ENCODE measurements around the gene GTF2A2. TPM values are rescaled to one million over a fixed set of nuclear protein-coding genes. Genes with fewer than 3 reads are reported as not detected.
A peak's percentile ranks its signal among the peaks of the same experiment; 100 is the strongest.

GTF2A2 gene
- total RNA-seq, 1 donor from 2014 or later, result 125 TPM

GRCh38 chr15:59668556-59668955 lies 11.2 kb upstream of the GTF2A2 start:
- Mint-ChIP-seq H3K9me3 (no peaks in the 10 kb centered on the region), H3K27me3 (ENCODE audit: low read depth) (no peaks in the 10 kb centered on the region), H3K36me3 (ENCODE audit: low read depth) (peaks cover 6% of the 10 kb centered on the region), H3K4me1 (no peaks in the 10 kb centered on the region), H3K4me3 (no peak overlapping the region), H3K27ac (ENCODE audit: unreplicated experiment) (no peak overlapping the region)
- no peak for DNase-seq (ENCODE audit: low read depth, low spot score)
- TF ChIP-seq CTCF (conservative IDR thresholded peaks at IDR 0.05), result no peak

GRCh38 chr15:59662260-59662659 lies 4.9 kb upstream of the GTF2A2 start:
- H3K27me3 Mint-ChIP-seq (ENCODE audit: low read depth), result no peaks in the 10 kb centered on the region
- H3K9me3 Mint-ChIP-seq, result no peaks in the 10 kb centered on the region
- peaks cover 4% of the 10 kb centered on the region for H3K36me3 Mint-ChIP-seq (ENCODE audit: low read depth)
- H3K27ac Mint-ChIP-seq (ENCODE audit: unreplicated experiment), result no peak overlapping the region
- no peak for TF ChIP-seq CTCF (conservative IDR thresholded peaks at IDR 0.05)
- no peak for DNase-seq (ENCODE audit: low read depth, low spot score)
- H3K4me1 Mint-ChIP-seq, result peaks cover 3% of the 10 kb centered on the region
- no peak overlapping the region for H3K4me3 Mint-ChIP-seq

GRCh38 chr15:59659366-59659765 lies 2.1 kb upstream of the GTF2A2 start:
- no peak for TF ChIP-seq CTCF (conservative IDR thresholded peaks at IDR 0.05)
- Mint-ChIP-seq H3K27me3 (ENCODE audit: low read depth) (no peaks in the 10 kb centered on the region), H3K4me1 (peaks cover 3% of the 10 kb centered on the region), H3K36me3 (ENCODE audit: low read depth) (peaks cover 2% of the 10 kb centered on the region), H3K9me3 (no peaks in the 10 kb centered on the region), H3K4me3 (peak overlapping the region; percentile 42), H3K27ac (ENCODE audit: unreplicated experiment) (no peak overlapping the region)
- no peak for DNase-seq (ENCODE audit: low read depth, low spot score)

GRCh38 chr15:59657635-59658125 lies 365 bp upstream of the GTF2A2 start:
- no peak for TF ChIP-seq CTCF (conservative IDR thresholded peaks at IDR 0.05)
- Mint-ChIP-seq H3K9me3 (no peaks in the 10 kb centered on the region), H3K27me3 (ENCODE audit: low read depth) (no peaks in the 10 kb centered on the region), H3K4me3 (no peak overlapping the region), H3K36me3 (ENCODE audit: low read depth) (peaks cover 2% of the 10 kb centered on the region), H3K4me1 (peaks cover 3% of the 10 kb centered on the region), H3K27ac (ENCODE audit: unreplicated experiment) (peak overlapping the region; percentile 32)
- DNase-seq (ENCODE audit: low read depth, low spot score), result no peak

- Mint-ChIP-seq H3K4me1 (peaks cover 3% of the 10 kb centered on the region), H3K36me3 (ENCODE audit: low read depth) (peaks cover 6% of the 10 kb centered on the region), H3K27me3 (ENCODE audit: low read depth) (no peaks in the 10 kb centered on the region)
Measured at GRCh38 chr15:59654046-59654445, 3.3 kb downstream of the GTF2A2 start.

More at GRCh38 chr15:59654046-59654445, 3.3 kb downstream of the GTF2A2 start:
- H3K4me3 Mint-ChIP-seq, result no peak overlapping the region
- peaks cover 2% of the 10 kb centered on the region for H3K9me3 Mint-ChIP-seq
- no peak for DNase-seq (ENCODE audit: low read depth, low spot score)
- H3K27ac Mint-ChIP-seq (ENCODE audit: unreplicated experiment), result no peak overlapping the region
- no peak for TF ChIP-seq CTCF (conservative IDR thresholded peaks at IDR 0.05)

Measured in neural crest cell (in vitro differentiated cells).